Panc1 (cell line): ENCODE data around the gene OR10G8. TPM values are rescaled to one million over a fixed set of nuclear protein-coding genes. Genes with fewer than 3 reads are reported as not detected.

Experiments
- ATAC-seq: fragments of 200-7000 bp; cut with Tn5 transposase; 2 replicates; pipeline ENCODE4 v1.9.1; 2020; ENCODE audit warnings: mild to moderate bottlenecking, moderate library complexity
- BruUV-seq: library from RNA; stranded (reverse); fragments of 400-500 nt; replicated peaks from 2 replicates; lab custom pipeline; 2021; lab: Mats Ljungman, UMichigan
- CTCF ChIA-PET: fragments of 300-600 bp; sonication (Branson Sonifier 250); formaldehyde crosslinking; loops from one replicate; lab custom pipeline; 2022; ENCODE audit warnings: antibody characterized with exemption; lab: Charles Lee
- POLR2A ChIA-PET: fragments of 300-600 bp; sonication (Branson Sonifier 250); formaldehyde crosslinking; loops from one replicate; lab custom pipeline; 2022; ENCODE audit warnings: antibody characterized with exemption; lab: Charles Lee
- DNase-seq: peaks from one replicate; pipeline ENCODE4 v3.0.0-alpha.2; 2010; ENCODE audit warnings: low read depth, low spot score
- H3K27ac ChIP-seq: 2 replicates; pipeline ENCODE4 v1.5.1; 2011; ENCODE audit warnings: mild to moderate bottlenecking, low read length, inconsistent platforms
- H3K27me3 ChIP-seq: fragments of 200-500 bp; sonication (Bioruptor generic); 2 replicates; pipeline ENCODE4 v1.6.0; 2014; ENCODE audit warnings: low read length, inconsistent platforms; ENCODE audit not compliant: control insufficient read depth, insufficient read depth
- H3K36me3 ChIP-seq: fragments of 200-500 bp; sonication (Bioruptor generic); 2 replicates; pipeline ENCODE4 v1.5.1; 2014; ENCODE audit warnings: inconsistent platforms, mild to moderate bottlenecking, low read length, moderate library complexity; ENCODE audit not compliant: control insufficient read depth, insufficient read depth
- H3K4me1 ChIP-seq: 2 replicates; pipeline ENCODE4 v1.5.1; 2011; ENCODE audit warnings: inconsistent platforms, mild to moderate bottlenecking, low read length, moderate library complexity; ENCODE audit not compliant: control insufficient read depth, insufficient read depth
- H3K4me3 ChIP-seq, 2 experiments: 2 replicates each; pipeline ENCODE4 v1.5.1; 2011 to 2012; ENCODE audit warnings: low read depth in 2 of 2, low read length in 2 of 2, mild to moderate bottlenecking in 2 of 2, inconsistent platforms in 1 of 2, moderate library complexity in 1 of 2
- H3K9me3 ChIP-seq: fragments of 200-500 bp; sonication (Bioruptor generic); 2 replicates; pipeline ENCODE4 v1.5.1; 2014; ENCODE audit warnings: low read depth, mild to moderate bottlenecking, inconsistent platforms, low read length, moderate library complexity; ENCODE audit not compliant: control insufficient read depth, insufficient read depth
- SIN3A ChIP-seq: IDR thresholded peaks from 2 replicates; pipeline ENCODE4 v1.6.1; 2012; ENCODE audit warnings: low read depth, mild to moderate bottlenecking, low read length, moderate library complexity, borderline replicate concordance; ENCODE audit not compliant: insufficient read depth
- TCF7L2 ChIP-seq: IDR thresholded peaks from 2 replicates; pipeline ENCODE4 v1.6.1; 2011; ENCODE audit warnings: mild to moderate bottlenecking, low read depth, low read length, inconsistent platforms
- in situ Hi-C: cut with HindIII; loops from 2 replicates; pipeline ENCODE4 v1.10.0; 2016; ENCODE audit warnings: low sequenced_read_pairs, low pct_unique_long_range_greater_than_20kb
- intact Hi-C: fragments of 100-400 bp; cut with micrococcal nuclease; formaldehyde crosslinking; loops from one replicate; pipeline ENCODE4 v1.10.0; 2022; ENCODE audit not compliant: unreplicated experiment
- total RNA-seq: library from RNA; stranded (reverse); gene quantifications from one replicate; pipeline ENCODE4 v1.2.1, GENCODE V29; 2021; ENCODE audit not compliant: unreplicated experiment
- TF ChIP-seq, protein P1 (sequence below): fragments of 450-650 bp; IDR thresholded peaks from 2 replicates; pipeline ENCODE4 v1.5.1; 2017; ENCODE audit warnings: mild to moderate bottlenecking
- TF ChIP-seq, protein P2 (sequence below), 2 experiments: IDR thresholded peaks; 2 replicates each; pipeline ENCODE4 v1.6.1; 2011 to 2012; ENCODE audit warnings: low read depth in 2 of 2, control low read depth in 1 of 2, low read length in 1 of 2, mild to moderate bottlenecking in 1 of 2, moderate library complexity in 1 of 2; ENCODE audit not compliant: insufficient read depth in 1 of 2

Gene OR10G8
- total RNA-seq, 1 experiment from 2014 or later, result not detected

GRCh38 chr11:124070915-124071622 lies 44.5 kb downstream of the OR10G8 start:
- H3K9me3 ChIP-seq, result no peaks in the 10 kb centered on the region
- H3K27ac ChIP-seq, result no peak overlapping the region
- in situ Hi-C loops, result no loop called here
- no peaks in the 10 kb centered on the region for H3K36me3 ChIP-seq
- intact Hi-C loops, result loop anchor here (1.0 to 10.0 kb wide), 4 partner anchors 124 to 516 kb away; partner anchors contain the start of gene OR8D2
- ATAC-seq (peak; percentile 67; the same call in 1 of the 2 replicates), DNase-seq (peak; percentile 56)
- TF ChIP-seq, protein P1, sequence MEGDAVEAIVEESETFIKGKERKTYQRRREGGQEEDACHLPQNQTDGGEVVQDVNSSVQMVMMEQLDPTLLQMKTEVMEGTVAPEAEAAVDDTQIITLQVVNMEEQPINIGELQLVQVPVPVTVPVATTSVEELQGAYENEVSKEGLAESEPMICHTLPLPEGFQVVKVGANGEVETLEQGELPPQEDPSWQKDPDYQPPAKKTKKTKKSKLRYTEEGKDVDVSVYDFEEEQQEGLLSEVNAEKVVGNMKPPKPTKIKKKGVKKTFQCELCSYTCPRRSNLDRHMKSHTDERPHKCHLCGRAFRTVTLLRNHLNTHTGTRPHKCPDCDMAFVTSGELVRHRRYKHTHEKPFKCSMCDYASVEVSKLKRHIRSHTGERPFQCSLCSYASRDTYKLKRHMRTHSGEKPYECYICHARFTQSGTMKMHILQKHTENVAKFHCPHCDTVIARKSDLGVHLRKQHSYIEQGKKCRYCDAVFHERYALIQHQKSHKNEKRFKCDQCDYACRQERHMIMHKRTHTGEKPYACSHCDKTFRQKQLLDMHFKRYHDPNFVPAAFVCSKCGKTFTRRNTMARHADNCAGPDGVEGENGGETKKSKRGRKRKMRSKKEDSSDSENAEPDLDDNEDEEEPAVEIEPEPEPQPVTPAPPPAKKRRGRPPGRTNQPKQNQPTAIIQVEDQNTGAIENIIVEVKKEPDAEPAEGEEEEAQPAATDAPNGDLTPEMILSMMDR, result peak; percentile 85; the same call in 1 of the 2 replicates
- TF ChIP-seq TCF7L2, result no peak
- ChIA-PET CTCF (interaction anchor here (0.5 to 1.6 kb wide), 4 partner anchors 49 to 347 kb away, joined by 3 to 4 read pairs (median 3); no protein-coding TSS in a partner anchor), POLR2A (interaction anchor here (0.6 kb wide), 1 partner anchor 603 kb away, joined by 15 read pairs; the partner anchor contains the start of gene SPA17)
- no peaks in the 10 kb centered on the region for H3K4me1 ChIP-seq
- no peak overlapping the region for H3K4me3 ChIP-seq
- H3K27me3 ChIP-seq, result peaks cover 10% of the 10 kb centered on the region
- no TSS peak for BruUV-seq

GRCh38 chr11:124071623-124071948 lies 45.0 kb downstream of the OR10G8 start:
- CTCF ChIA-PET, result interaction anchor here (0.5 to 1.6 kb wide), 4 partner anchors 49 to 347 kb away, joined by 3 to 4 read pairs (median 3); no protein-coding TSS in a partner anchor
- no peaks in the 10 kb centered on the region for H3K36me3 ChIP-seq
- in situ Hi-C loops, result no loop called here

More at GRCh38 chr11:124071623-124071948, 45.0 kb downstream of the OR10G8 start:
- DNase-seq, result no peak
- H3K4me1 ChIP-seq, result no peaks in the 10 kb centered on the region
- POLR2A ChIA-PET, result interaction anchor here (0.6 kb wide), 1 partner anchor 602 kb away, joined by 15 read pairs; the partner anchor contains the start of gene SPA17
- intact Hi-C loops, result loop anchor here (1.0 to 10.0 kb wide), 4 partner anchors 123 to 516 kb away; partner anchors contain the start of gene OR8D2
- BruUV-seq, result no TSS peak
- ATAC-seq, result no peak
- no peaks in the 10 kb centered on the region for H3K9me3 ChIP-seq
- H3K27me3 ChIP-seq, result peaks cover 7% of the 10 kb centered on the region
- TF ChIP-seq, protein P2, sequence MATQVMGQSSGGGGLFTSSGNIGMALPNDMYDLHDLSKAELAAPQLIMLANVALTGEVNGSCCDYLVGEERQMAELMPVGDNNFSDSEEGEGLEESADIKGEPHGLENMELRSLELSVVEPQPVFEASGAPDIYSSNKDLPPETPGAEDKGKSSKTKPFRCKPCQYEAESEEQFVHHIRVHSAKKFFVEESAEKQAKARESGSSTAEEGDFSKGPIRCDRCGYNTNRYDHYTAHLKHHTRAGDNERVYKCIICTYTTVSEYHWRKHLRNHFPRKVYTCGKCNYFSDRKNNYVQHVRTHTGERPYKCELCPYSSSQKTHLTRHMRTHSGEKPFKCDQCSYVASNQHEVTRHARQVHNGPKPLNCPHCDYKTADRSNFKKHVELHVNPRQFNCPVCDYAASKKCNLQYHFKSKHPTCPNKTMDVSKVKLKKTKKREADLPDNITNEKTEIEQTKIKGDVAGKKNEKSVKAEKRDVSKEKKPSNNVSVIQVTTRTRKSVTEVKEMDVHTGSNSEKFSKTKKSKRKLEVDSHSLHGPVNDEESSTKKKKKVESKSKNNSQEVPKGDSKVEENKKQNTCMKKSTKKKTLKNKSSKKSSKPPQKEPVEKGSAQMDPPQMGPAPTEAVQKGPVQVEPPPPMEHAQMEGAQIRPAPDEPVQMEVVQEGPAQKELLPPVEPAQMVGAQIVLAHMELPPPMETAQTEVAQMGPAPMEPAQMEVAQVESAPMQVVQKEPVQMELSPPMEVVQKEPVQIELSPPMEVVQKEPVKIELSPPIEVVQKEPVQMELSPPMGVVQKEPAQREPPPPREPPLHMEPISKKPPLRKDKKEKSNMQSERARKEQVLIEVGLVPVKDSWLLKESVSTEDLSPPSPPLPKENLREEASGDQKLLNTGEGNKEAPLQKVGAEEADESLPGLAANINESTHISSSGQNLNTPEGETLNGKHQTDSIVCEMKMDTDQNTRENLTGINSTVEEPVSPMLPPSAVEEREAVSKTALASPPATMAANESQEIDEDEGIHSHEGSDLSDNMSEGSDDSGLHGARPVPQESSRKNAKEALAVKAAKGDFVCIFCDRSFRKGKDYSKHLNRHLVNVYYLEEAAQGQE (IDR thresholded peaks at IDR 0.05; ENCODE audit: insufficient read depth in 1 of 2, low read depth in 2 of 2, low read length in 1 of 2), result no peak
- TF ChIP-seq, protein P1, result peak; percentile 74
- no peak for TF ChIP-seq SIN3A
- H3K27ac ChIP-seq, result no peak overlapping the region
- peak overlapping the region in 1 of 2 experiments; percentile 7; a peak in 1 of 4 replicates for H3K4me3 ChIP-seq
